Stomach (tissue), 9 donors: Measurements from ENCODE around the gene B3GNT2. TPM values are rescaled to one million over a fixed set of nuclear protein-coding genes. Genes with fewer than 3 reads are reported as not detected.

Source experiments
- DNase-seq, 2 donors: peaks; one replicate each; pipeline versions ENCODE4 v3.0.0 to v3.0.0-alpha.2; 2013 to 2019
- H3K27ac ChIP-seq, 5 donors: fragments of 200-600 bp in 4 of 5; sonication (generic) in 4 of 5; one replicate each; pipeline ENCODE4 v1.5.1; 2013 to 2019; ENCODE audit warnings: mild to moderate bottlenecking in 1 of 5, moderate library complexity in 1 of 5
- H3K27me3 ChIP-seq, 3 donors: fragments of 200-600 bp; sonication (generic); one replicate each; pipeline ENCODE4 v1.5.1; 2017 to 2019; ENCODE audit warnings: mixed run types in 1 of 3
- H3K36me3 ChIP-seq, 4 donors: fragments of 200-600 bp; sonication (generic); 1 replicate in 3 of 4; 2 replicates in 1 of 4; pipeline ENCODE4 v1.5.1; 2016 to 2019
- H3K4me1 ChIP-seq, 4 donors: fragments of 200-600 bp; sonication (generic); one replicate each; pipeline ENCODE4 v1.5.1; 2016 to 2019
- H3K4me3 ChIP-seq, 4 donors: fragments of 200-600 bp; sonication (generic) in 3 of 4; one replicate each; pipeline ENCODE4 v1.5.1; 2016 to 2019; ENCODE audit warnings: mild to moderate bottlenecking in 1 of 4
- H3K9me3 ChIP-seq, 4 donors: fragments of 200-600 bp; sonication (generic); one replicate each; pipeline ENCODE4 v1.5.1; 2016 to 2019
- EP300 ChIP-seq: sonication (generic); formaldehyde crosslinking; IDR thresholded peaks from one replicate; pipeline ENCODE4 v1.6.1; 2017; ENCODE audit warnings: antibody characterized with exemption
- POLR2A ChIP-seq, 4 donors: fragments of 450-650 bp; IDR thresholded peaks; one replicate each; pipeline ENCODE4 v1.6.1; 2016; ENCODE audit warnings: antibody characterized with exemption in 4 of 4, control low read depth in 2 of 4, mild to moderate bottlenecking in 1 of 4, moderate library complexity in 1 of 4
- POLR2AphosphoS5 ChIP-seq, 3 donors: sonication (generic); formaldehyde crosslinking; IDR thresholded peaks; one replicate each; pipeline ENCODE4 v1.6.1; 2016; ENCODE audit warnings: antibody characterized with exemption in 3 of 3
- WGBS, 5 donors: extraction: QIAGEN DNeasy Blood & Tissue Kit in 3 of 5; methylation state at CpG; one replicate each; pipeline versions ENCODE4 v1.1.5 to v1.1.7; 2013 to 2018; 5-methylcytosine and 5-hydroxymethylcytosine counted together
- intact Hi-C: fragments of 100-400 bp; cut with DNase I; formaldehyde crosslinking; loops from one replicate; pipeline ENCODE4 v1.15.1; 2023; ENCODE audit warnings: low total_unique reads
- polyA plus RNA-seq, 3 donors: library from polyadenylated mRNA; stranded (reverse); fragments of 200-250 nt; gene quantifications; one replicate each; pipeline ENCODE4 v1.2.3, GENCODE V29; 2013
- small RNA-seq, 4 donors: library from RNA; depleted of rRNA; stranded (forward); fragments of <200 nt; gene quantifications; one replicate each; pipeline ENCODE3, GENCODE V24; 2016
- total RNA-seq, 5 donors: library from RNA; depleted of rRNA; stranded (reverse); fragments of >200 nt; gene quantifications; one replicate each; pipeline versions ENCODE4 v1.1.0 to v1.2.3, GENCODE V29; 2014 to 2016
- TF ChIP-seq, protein P1 (sequence below), 7 experiments: fragments of 450-650 bp in 4 of 7; fragments of 200-600 bp in 3 of 7; sonication (generic) in 3 of 7; IDR thresholded peaks; one replicate each; pipeline ENCODE4 v1.5.1; 2016 to 2019; ENCODE audit warnings: antibody characterized with exemption in 7 of 7, control low read depth in 2 of 7, mild to moderate bottlenecking in 1 of 7
- donor health status: healthy with polysubstance abuse.
- donor health status: Bipolar disorder and iron deficiency.
- donor health status: healthy.

The B3GNT2 gene
- total and polyA plus RNA-seq, 8 donors: 6.6 to 62.5 (median 19.6) TPM

DNA sequence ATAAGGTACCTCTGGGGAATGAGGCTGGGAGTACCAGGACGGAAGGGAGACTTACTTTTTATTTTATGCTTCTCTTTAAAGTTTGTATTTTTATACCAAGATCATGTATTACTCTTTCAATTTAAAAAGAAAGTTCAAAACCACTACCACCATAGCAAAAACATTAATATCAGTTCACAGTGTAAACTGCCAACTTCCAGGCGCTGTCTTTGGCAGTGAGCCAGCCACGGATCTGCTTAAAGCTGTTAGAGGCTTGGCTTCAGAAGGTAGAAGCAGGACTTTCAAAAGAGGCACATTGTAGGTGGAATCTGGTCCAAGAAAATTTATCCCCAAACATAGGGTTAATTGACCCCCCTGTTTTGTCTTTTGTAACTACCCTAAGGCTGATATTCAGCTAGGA lies 74.8 kb downstream of the B3GNT2 start:
- WGBS, 5 donors: 3 to 24% (median 9%) methylated on average over 3 of the region's 3 CpGs
- H3K36me3 ChIP-seq: no peaks in the 10 kb centered on the region
- peak; percentile 81 to 84 for DNase-seq
- no peak for TF ChIP-seq EP300
- TF ChIP-seq POLR2AphosphoS5 (IDR thresholded peaks at IDR 0.05): no peak
- TF ChIP-seq, protein P1, sequence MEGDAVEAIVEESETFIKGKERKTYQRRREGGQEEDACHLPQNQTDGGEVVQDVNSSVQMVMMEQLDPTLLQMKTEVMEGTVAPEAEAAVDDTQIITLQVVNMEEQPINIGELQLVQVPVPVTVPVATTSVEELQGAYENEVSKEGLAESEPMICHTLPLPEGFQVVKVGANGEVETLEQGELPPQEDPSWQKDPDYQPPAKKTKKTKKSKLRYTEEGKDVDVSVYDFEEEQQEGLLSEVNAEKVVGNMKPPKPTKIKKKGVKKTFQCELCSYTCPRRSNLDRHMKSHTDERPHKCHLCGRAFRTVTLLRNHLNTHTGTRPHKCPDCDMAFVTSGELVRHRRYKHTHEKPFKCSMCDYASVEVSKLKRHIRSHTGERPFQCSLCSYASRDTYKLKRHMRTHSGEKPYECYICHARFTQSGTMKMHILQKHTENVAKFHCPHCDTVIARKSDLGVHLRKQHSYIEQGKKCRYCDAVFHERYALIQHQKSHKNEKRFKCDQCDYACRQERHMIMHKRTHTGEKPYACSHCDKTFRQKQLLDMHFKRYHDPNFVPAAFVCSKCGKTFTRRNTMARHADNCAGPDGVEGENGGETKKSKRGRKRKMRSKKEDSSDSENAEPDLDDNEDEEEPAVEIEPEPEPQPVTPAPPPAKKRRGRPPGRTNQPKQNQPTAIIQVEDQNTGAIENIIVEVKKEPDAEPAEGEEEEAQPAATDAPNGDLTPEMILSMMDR (IDR thresholded peaks at IDR 0.05): no peak
- TF ChIP-seq POLR2A (IDR thresholded peaks at IDR 0.05): no peak
- H3K27ac ChIP-seq: no peak overlapping the region
- H3K9me3 ChIP-seq: no peaks in the 10 kb centered on the region
- H3K4me3 ChIP-seq: no peak overlapping the region
- H3K27me3 ChIP-seq: no peaks in the 10 kb centered on the region
- intact Hi-C loops: no loop called here
- H3K4me1 ChIP-seq: peaks cover 0 to 8% (median 4%) of the 10 kb centered on the region in 4 donors

Small RNA genes lying within 50 kb of the gene (small RNA-seq; reads per million reads assigned to genes)
- gene MIR5192 (0 reads per million in 4 donors), gene RN7SL51P (0 reads per million in 4 donors)
